ENCODE data around the gene NGF. TPM values are rescaled to one million over a fixed set of nuclear protein-coding genes. Genes with fewer than 3 reads are reported as not detected.

Gene NGF
- total and polyA plus RNA-seq, 8 donors = 0.31 to 3.1 (median 1.8) TPM; not detected in 3

DNA sequence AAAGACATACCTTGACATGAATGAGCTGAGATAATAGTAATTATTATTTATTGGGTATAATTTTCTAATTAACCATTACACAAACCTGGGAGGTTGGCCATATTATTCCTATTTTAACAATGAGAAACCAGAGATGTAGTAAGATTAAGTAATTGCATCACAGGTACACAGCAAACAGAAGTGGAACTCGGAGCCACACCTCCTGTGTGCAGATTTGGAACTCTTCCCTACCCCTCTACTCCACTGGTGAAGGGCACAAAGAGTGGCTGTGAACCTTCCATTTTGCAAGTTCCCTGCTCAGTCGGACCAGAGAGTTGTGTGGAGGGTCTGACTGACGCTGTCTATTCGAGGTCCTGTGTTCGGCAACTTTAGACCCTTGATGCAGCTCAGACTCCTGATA lies 45.0 kb downstream of the NGF start:
- Histone ChIP-seq H3K27me3 (no peaks in the 10 kb centered on the region), H3K36me3 (no peaks in the 10 kb centered on the region), H3K4me1 (no peaks in the 10 kb centered on the region), H3K4me3 (no peak overlapping the region), H3K27ac (no peak overlapping the region), H3K9me3 (no peaks in the 10 kb centered on the region)
- intact Hi-C loops (cut with DNase I; ENCODE audit: low total_unique reads) = no loop called here
- no peak for DNase-seq
- 88 to 94% (median 92%) methylated on average over 5 of the region's 5 CpGs for WGBS, 5 donors
- TF ChIP-seq EP300 (IDR thresholded peaks at IDR 0.05) (no peak), POLR2A (IDR thresholded peaks at IDR 0.05) (no peak), POLR2AphosphoS5 (IDR thresholded peaks at IDR 0.05) (no peak)
- TF ChIP-seq, protein P1, sequence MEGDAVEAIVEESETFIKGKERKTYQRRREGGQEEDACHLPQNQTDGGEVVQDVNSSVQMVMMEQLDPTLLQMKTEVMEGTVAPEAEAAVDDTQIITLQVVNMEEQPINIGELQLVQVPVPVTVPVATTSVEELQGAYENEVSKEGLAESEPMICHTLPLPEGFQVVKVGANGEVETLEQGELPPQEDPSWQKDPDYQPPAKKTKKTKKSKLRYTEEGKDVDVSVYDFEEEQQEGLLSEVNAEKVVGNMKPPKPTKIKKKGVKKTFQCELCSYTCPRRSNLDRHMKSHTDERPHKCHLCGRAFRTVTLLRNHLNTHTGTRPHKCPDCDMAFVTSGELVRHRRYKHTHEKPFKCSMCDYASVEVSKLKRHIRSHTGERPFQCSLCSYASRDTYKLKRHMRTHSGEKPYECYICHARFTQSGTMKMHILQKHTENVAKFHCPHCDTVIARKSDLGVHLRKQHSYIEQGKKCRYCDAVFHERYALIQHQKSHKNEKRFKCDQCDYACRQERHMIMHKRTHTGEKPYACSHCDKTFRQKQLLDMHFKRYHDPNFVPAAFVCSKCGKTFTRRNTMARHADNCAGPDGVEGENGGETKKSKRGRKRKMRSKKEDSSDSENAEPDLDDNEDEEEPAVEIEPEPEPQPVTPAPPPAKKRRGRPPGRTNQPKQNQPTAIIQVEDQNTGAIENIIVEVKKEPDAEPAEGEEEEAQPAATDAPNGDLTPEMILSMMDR (IDR thresholded peaks at IDR 0.05) = no peak

DNA sequence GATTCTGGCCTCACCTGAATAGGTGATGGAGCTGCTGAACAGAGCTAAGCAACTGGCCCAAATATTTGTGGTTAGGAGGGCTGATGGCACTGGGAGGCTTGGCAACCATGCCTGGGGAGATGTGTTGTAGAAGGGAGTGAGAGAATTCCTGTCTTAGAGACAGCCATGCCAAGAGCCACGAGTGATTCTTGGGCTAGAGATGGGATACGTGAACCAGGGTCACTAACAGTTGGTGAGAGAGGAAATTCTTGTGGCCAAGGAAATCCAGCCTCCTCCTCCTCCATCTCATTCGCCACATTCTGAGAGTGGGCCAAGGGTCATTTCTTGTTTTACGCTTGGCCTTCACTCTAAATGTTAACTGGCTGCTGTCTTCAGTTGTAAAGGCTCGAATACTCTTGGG lies 46.3 kb downstream of the NGF start:
- Histone ChIP-seq H3K4me1 (no peaks in the 10 kb centered on the region), H3K27ac (no peak overlapping the region), H3K9me3 (no peaks in the 10 kb centered on the region), H3K4me3 (no peak overlapping the region), H3K27me3 (no peaks in the 10 kb centered on the region), H3K36me3 (no peaks in the 10 kb centered on the region)
- DNase-seq = no peak
- 82 to 91% (median 90%) methylated on average over 5 of the region's 5 CpGs for WGBS, 5 donors
- TF ChIP-seq POLR2A (IDR thresholded peaks at IDR 0.05) = no peak
- intact Hi-C loops (cut with DNase I; ENCODE audit: low total_unique reads) = no loop called here

DNA sequence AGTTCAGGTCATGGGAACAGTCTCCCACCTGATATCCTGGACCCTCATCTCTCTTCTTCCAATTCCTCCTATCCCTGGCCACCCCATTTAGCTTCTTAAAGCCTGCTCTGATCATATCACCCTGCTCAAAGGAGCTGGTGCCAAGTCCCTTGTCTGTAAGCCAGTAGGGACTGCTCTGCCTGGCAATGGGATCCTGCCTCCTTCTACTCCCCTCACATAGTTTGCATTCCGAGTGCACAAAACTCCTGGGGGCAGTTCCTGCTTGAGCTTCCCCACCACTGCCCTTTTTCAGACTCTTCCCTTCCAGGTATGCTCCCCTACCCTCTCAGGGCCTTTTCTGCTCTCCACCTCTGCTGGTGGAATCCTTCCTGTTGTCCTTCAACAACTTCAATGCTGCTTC lies 48.1 kb downstream of the NGF start:
- TF ChIP-seq EP300 (IDR thresholded peaks at IDR 0.05) (no peak), POLR2A (IDR thresholded peaks at IDR 0.05) (no peak), POLR2AphosphoS5 (IDR thresholded peaks at IDR 0.05) (no peak)
- TF ChIP-seq, protein P1 (IDR thresholded peaks at IDR 0.05) = no peak
- no peak overlapping the region for H3K27ac ChIP-seq
- WGBS, 5 donors = 69 to 92% (median 73%) methylated on average over 1 of the region's 1 CpG
- no peak for DNase-seq
- no peak overlapping the region for H3K4me3 ChIP-seq
- intact Hi-C loops (cut with DNase I; ENCODE audit: low total_unique reads) = no loop called here
- H3K27me3 ChIP-seq = no peaks in the 10 kb centered on the region
- H3K9me3 ChIP-seq = no peaks in the 10 kb centered on the region
- H3K4me1 ChIP-seq = no peaks in the 10 kb centered on the region
- H3K36me3 ChIP-seq = no peaks in the 10 kb centered on the region

DNA sequence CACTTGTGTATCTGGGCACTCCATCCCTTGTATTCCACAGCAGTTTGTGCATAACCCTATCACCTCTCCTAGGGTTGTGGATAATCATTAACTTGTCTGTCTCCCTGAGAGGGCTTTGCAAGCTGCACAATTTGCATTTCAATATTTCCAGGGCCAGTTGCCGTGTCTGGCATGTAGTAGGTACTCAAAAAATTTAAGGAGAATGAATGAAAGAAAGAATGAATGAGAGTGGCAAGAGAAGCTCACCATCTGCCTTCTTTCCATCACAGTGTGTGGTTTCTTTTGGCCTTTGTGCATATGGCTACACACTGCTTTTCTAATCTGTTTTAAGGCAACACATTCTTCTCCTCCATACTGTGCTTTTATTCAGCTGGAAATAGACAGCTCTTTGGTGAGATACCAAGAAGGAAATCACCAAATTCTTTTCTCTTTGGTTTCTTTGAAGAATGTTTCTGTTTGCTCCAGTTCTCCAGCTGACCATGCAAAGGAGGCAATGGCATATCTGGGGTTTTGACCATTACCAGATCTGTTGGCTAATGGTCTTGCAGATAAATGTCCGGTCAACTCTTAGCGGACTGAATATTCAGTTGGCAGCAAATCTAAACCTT lies 49.4 kb downstream of the NGF start:
- no peak overlapping the region for H3K4me3 ChIP-seq
- H3K27ac ChIP-seq = no peak overlapping the region
- no peak for DNase-seq
- no peaks in the 10 kb centered on the region for H3K36me3 ChIP-seq
- intact Hi-C loops (cut with DNase I; ENCODE audit: low total_unique reads) = no loop called here
- WGBS, 5 donors = 58 to 78% (median 65%) methylated on average over 3 of the region's 3 CpGs
- H3K27me3 ChIP-seq = no peaks in the 10 kb centered on the region
- TF ChIP-seq POLR2AphosphoS5 (IDR thresholded peaks at IDR 0.05) = no peak
- TF ChIP-seq, protein P1 (IDR thresholded peaks at IDR 0.05) = no peak
- no peak for TF ChIP-seq POLR2A (IDR thresholded peaks at IDR 0.05)
- no peak for TF ChIP-seq EP300 (IDR thresholded peaks at IDR 0.05)
- H3K9me3 ChIP-seq = no peaks in the 10 kb centered on the region
- H3K4me1 ChIP-seq = no peaks in the 10 kb centered on the region

DNA sequence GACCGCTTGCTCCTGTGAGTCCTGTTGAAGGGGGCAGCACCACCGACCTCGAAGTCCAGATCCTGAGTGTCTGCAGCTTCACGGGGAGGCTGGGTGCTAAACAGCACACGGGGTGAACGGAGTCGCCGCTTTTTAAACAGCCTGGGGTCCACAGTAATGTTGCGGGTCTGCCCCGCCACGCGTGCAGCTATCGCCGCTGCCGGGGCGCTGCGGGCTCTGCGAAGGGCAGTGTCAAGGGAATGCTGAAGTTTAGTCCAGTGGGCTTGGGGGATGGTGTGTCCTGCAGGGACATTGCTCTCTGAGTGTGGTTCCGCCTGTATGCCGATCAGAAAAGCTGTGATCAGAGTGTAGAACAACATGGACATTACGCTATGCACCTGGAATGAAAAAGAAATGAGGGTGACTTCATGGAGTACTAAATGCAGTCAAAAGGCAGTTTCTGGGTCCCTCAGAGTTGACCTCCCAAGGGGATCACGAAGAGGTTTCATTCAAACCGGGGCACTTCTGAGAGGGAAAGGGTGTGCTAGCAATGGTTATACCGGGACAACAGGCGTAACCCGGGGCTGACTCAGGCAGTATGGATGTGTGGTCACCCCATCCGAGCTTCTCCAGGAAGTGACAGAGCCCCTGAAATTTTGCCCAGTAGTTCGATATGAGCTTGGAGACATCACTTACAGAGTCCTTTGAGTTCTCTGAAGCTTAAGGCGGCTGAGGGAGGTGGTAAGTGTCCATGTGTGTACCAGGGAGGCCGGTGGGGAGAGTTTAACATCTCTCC lies 51.4 kb downstream of the NGF start:
- intact Hi-C loops (cut with DNase I; ENCODE audit: low total_unique reads) = no loop called here
- no peaks in the 10 kb centered on the region for H3K36me3 ChIP-seq
- no peak overlapping the region for H3K4me3 ChIP-seq
- TF ChIP-seq, protein P1 (IDR thresholded peaks at IDR 0.05) = no peak
- TF ChIP-seq EP300 (IDR thresholded peaks at IDR 0.05) (no peak), POLR2A (IDR thresholded peaks at IDR 0.05) (no peak), POLR2AphosphoS5 (IDR thresholded peaks at IDR 0.05) (no peak)
- no peaks in the 10 kb centered on the region for H3K27me3 ChIP-seq
- 91 to 96% (median 95%) methylated on average over 30 of the region's 30 CpGs for WGBS, 5 donors
- H3K9me3 ChIP-seq = no peaks in the 10 kb centered on the region
- H3K4me1 ChIP-seq = peaks cover 0 to 8% (median 2%) of the 10 kb centered on the region in 4 donors
- no peak overlapping the region for H3K27ac ChIP-seq
- no peak for DNase-seq

All from stomach (tissue), 9 donors.